Lung (tissue), 12 donors: ENCODE data around the gene CCKAR. TPM values are rescaled to one million over a fixed set of nuclear protein-coding genes. Genes with fewer than 3 reads are reported as not detected.

Experiments
- ATAC-seq: fragments of 200-7000 bp; cut with Tn5 transposase; one replicate; pipeline ENCODE4 v1.9.1; 2020; ENCODE audit warnings: moderate number of reproducible peaks; ENCODE audit not compliant: insufficient read depth, low FRiP score
- DNase-seq, 3 donors: peaks; one replicate each; pipeline ENCODE4 v3.0.0-alpha.2; 2013 to 2017
- H3K27ac ChIP-seq, 2 donors: one replicate each; pipeline ENCODE4 v1.5.1; 2013; ENCODE audit warnings: mild to moderate bottlenecking in 2 of 2, moderate library complexity in 2 of 2, control low read depth in 1 of 2, inconsistent platforms in 1 of 2, low read depth in 1 of 2, low read length in 1 of 2
- H3K27me3 ChIP-seq, 3 donors: one replicate each; pipeline ENCODE4 v1.5.1; 2013; ENCODE audit warnings: low read length in 2 of 3; ENCODE audit not compliant: control insufficient read depth in 3 of 3, insufficient read depth in 3 of 3
- H3K36me3 ChIP-seq, 4 donors: one replicate each; pipeline ENCODE4 v1.5.1; 2013; ENCODE audit warnings: low read length in 4 of 4, mild to moderate bottlenecking in 1 of 4, moderate library complexity in 1 of 4; ENCODE audit not compliant: control insufficient read depth in 4 of 4, insufficient read depth in 4 of 4
- H3K4me1 ChIP-seq, 5 donors: one replicate each; pipeline ENCODE4 v1.5.1; 2013; ENCODE audit warnings: low read length in 5 of 5, mild to moderate bottlenecking in 2 of 5, moderate library complexity in 1 of 5; ENCODE audit not compliant: control insufficient read depth in 5 of 5, insufficient read depth in 5 of 5
- H3K4me3 ChIP-seq: one replicate; pipeline ENCODE4 v1.5.1; 2013; ENCODE audit warnings: mild to moderate bottlenecking, control low read depth, moderate library complexity
- H3K9ac ChIP-seq, 2 donors: one replicate each; pipeline ENCODE4 v1.5.1; 2013; ENCODE audit warnings: low read length in 2 of 2, control low read depth in 1 of 2; ENCODE audit not compliant: insufficient read depth in 1 of 2
- H3K9me3 ChIP-seq, 4 donors: one replicate each; pipeline ENCODE4 v1.5.1; 2013; ENCODE audit warnings: low read length in 3 of 4, mild to moderate bottlenecking in 1 of 4, moderate library complexity in 1 of 4; ENCODE audit not compliant: control insufficient read depth in 4 of 4, insufficient read depth in 3 of 4
- CTCF ChIP-seq: IDR thresholded peaks from 2 replicates; pipeline ENCODE4 v1.5.1; 2012; ENCODE audit warnings: mild to moderate bottlenecking; ENCODE audit errors: control extremely low read depth, extremely low read depth
- WGBS, 2 donors: extraction: QIAGEN DNeasy Blood & Tissue Kit; methylation state at CpG; one replicate each; pipeline ENCODE4 v1.1.7; 2013; 5-methylcytosine and 5-hydroxymethylcytosine counted together
- polyA plus RNA-seq, 2 donors: library from polyadenylated mRNA; stranded (reverse); fragments of 200-250 nt; gene quantifications; one replicate each; pipeline ENCODE4 v1.2.1, GENCODE V29; 2013
- total RNA-seq, 2 donors: library from RNA; depleted of rRNA in 1 of 2; stranded (reverse); fragments of >200 nt in 1 of 2; gene quantifications; one replicate each; pipeline ENCODE4 v1.2.1, GENCODE V29; 2014 to 2021
- donor health status: control.
- donor health status: control.
- donor health status: Bipolar disorder and iron deficiency.
- donor health status: healthy.
- donor health status: DM: yes; HTN: yes; CAD: no.

Gene CCKAR
- total and polyA plus RNA-seq, 4 donors = 0.14 TPM; not detected in 3

DNA sequence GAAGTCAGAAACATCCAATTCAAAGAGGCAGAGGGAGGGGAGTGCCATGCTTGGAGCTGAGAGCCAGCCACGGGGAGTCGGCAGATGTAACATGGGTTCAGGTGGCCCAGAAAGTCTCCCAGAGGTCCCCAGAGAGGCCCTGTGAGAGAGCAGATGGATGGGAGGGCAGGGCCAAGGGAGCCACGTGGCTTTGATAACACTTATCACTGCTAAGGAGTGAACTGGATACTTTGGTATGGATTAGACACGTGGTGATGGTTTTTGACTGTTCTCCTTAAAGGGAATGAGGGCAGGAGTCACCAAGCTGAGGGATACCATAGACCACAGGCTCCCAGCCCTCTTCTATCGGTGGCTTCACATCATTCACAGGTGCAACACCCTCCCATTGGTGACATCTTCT is 13.7 kb downstream of the CCKAR start:
- TF ChIP-seq CTCF = no peak

GRCh38 chr4:26475716-26476115 is 14.6 kb downstream of the CCKAR start:
- H3K27me3 ChIP-seq = no peaks in the 10 kb centered on the region
- no peaks in the 10 kb centered on the region for H3K36me3 ChIP-seq
- no peak overlapping the region for H3K27ac ChIP-seq
- no peak overlapping the region for H3K4me3 ChIP-seq
- DNase-seq = no peak
- 83 to 96% methylated on average over 8 of the region's 8 CpGs for WGBS, 2 donors
- no peak for ATAC-seq
- no peak for TF ChIP-seq CTCF
- no peak overlapping the region for H3K9ac ChIP-seq
- no peaks in the 10 kb centered on the region for H3K9me3 ChIP-seq
- H3K4me1 ChIP-seq = no peaks in the 10 kb centered on the region

More for the DNA sequence above, 13.7 kb downstream of the CCKAR start:
- ATAC-seq (no peak), DNase-seq (no peak)
- Histone ChIP-seq H3K9me3 (no peaks in the 10 kb centered on the region), H3K4me1 (no peaks in the 10 kb centered on the region), H3K4me3 (no peak overlapping the region), H3K27ac (no peak overlapping the region), H3K36me3 (no peaks in the 10 kb centered on the region), H3K27me3 (no peaks in the 10 kb centered on the region), H3K9ac (no peak overlapping the region)
- 79 to 88% methylated on average over 5 of the region's 5 CpGs for WGBS, 2 donors

GRCh38 chr4:26474551-26474950 is 15.7 kb downstream of the CCKAR start:
- H3K4me3 ChIP-seq = no peak overlapping the region
- ATAC-seq (no peak), DNase-seq (no peak)
- 76 to 94% methylated on average over 3 of the region's 3 CpGs for WGBS, 2 donors
- no peaks in the 10 kb centered on the region for H3K4me1 ChIP-seq
- TF ChIP-seq CTCF = no peak
- no peak overlapping the region for H3K27ac ChIP-seq
- no peaks in the 10 kb centered on the region for H3K27me3 ChIP-seq
- H3K9me3 ChIP-seq = no peaks in the 10 kb centered on the region
- no peak overlapping the region for H3K9ac ChIP-seq
- no peaks in the 10 kb centered on the region for H3K36me3 ChIP-seq

- Histone ChIP-seq H3K9ac (no peak overlapping the region), H3K27ac (no peak overlapping the region), H3K36me3 (no peaks in the 10 kb centered on the region), H3K4me1 (no peaks in the 10 kb centered on the region), H3K9me3 (no peaks in the 10 kb centered on the region), H3K27me3 (no peaks in the 10 kb centered on the region), H3K4me3 (no peak overlapping the region)
- TF ChIP-seq CTCF = no peak
- DNase-seq = no peak
- WGBS, 2 donors = 82 to 94% methylated on average over 8 of the region's 8 CpGs
- ATAC-seq = no peak
Observed at GRCh38 chr4:26473893-26474292, 16.4 kb downstream of the CCKAR start.
